Measurements from ENCODE around the gene APLP2. TPM values are rescaled to one million over a fixed set of nuclear protein-coding genes. Genes with fewer than 3 reads are reported as not detected.

APLP2 gene
- total and polyA plus RNA-seq, 2 of the 13 experiments (the other 11 are each of a cell fraction or from before 2014, with no cell fraction given), result 315 to 594 TPM

GRCh38 chr11:130129922-130130321, 60.2 kb downstream of the APLP2 start (continued):
- TF ChIP-seq UBTF (CRISPR knock-in tag; IDR thresholded peaks at IDR 0.05), result no peak
- no peak; the same call in 1 of the 2 replicates for TF ChIP-seq ZMYM3 (CRISPR knock-in tag; IDR thresholded peaks at IDR 0.05)
- TF ChIP-seq ZNF550 (CRISPR knock-in tag; IDR thresholded peaks at IDR 0.05; ENCODE audit: borderline replicate concordance), result no peak
- no peak for TF ChIP-seq CSRNP2 (CRISPR knock-in tag; conservative IDR thresholded peaks at IDR 0.05; ENCODE audit: low read depth)
- no peak for TF ChIP-seq CCAR2 (optimal IDR thresholded peaks at IDR 0.05; ENCODE audit: low read depth, low read length)
- no peak for TF ChIP-seq ATF5 (CRISPR knock-in tag; IDR thresholded peaks at IDR 0.05; ENCODE audit: low read depth)
- TF ChIP-seq PRMT3 (CRISPR knock-in tag; IDR thresholded peaks at IDR 0.05; ENCODE audit: borderline replicate concordance, low read depth), result no peak
- TF ChIP-seq HES4 (CRISPR knock-in tag; IDR thresholded peaks at IDR 0.05; ENCODE audit: borderline replicate concordance), result no peak
- TF ChIP-seq ELF3 (CRISPR knock-in tag; IDR thresholded peaks at IDR 0.05), result peak; percentile 49
- no peak for TF ChIP-seq ZNF10 (CRISPR knock-in tag; IDR thresholded peaks at IDR 0.05; ENCODE audit: borderline replicate concordance, low read depth)
- no peak for TF ChIP-seq DRAP1 (CRISPR knock-in tag; IDR thresholded peaks at IDR 0.05)
- no peak for TF ChIP-seq GFI1 (CRISPR knock-in tag; IDR thresholded peaks at IDR 0.05; ENCODE audit: borderline replicate concordance)
- TF ChIP-seq SRF (IDR thresholded peaks at IDR 0.05; ENCODE audit: low read depth, low read length), result no peak
- no peak for TF ChIP-seq NFRKB (IDR thresholded peaks at IDR 0.05)
- no peak for TF ChIP-seq HMG20B (CRISPR knock-in tag; conservative IDR thresholded peaks at IDR 0.05)
- no peak for TF ChIP-seq SMAD3 (CRISPR knock-in tag; IDR thresholded peaks at IDR 0.05)
- no peak for TF ChIP-seq CREBL2 (CRISPR knock-in tag; IDR thresholded peaks at IDR 0.05; ENCODE audit: borderline replicate concordance)
- TF ChIP-seq RFX3 (CRISPR knock-in tag; IDR thresholded peaks at IDR 0.05), result no peak
- TF ChIP-seq MBD4 (IDR thresholded peaks at IDR 0.05; ENCODE audit: borderline replicate concordance, low read length), result no peak
- no peak for TF ChIP-seq ZNF766 (CRISPR knock-in tag; IDR thresholded peaks at IDR 0.05; ENCODE audit: borderline replicate concordance)
- no peak for TF ChIP-seq ZNF569 (CRISPR knock-in tag; IDR thresholded peaks at IDR 0.05; ENCODE audit: borderline replicate concordance)
- no peak for TF ChIP-seq ZSCAN5A (CRISPR knock-in tag; IDR thresholded peaks at IDR 0.05; ENCODE audit: borderline replicate concordance)
- no peak for TF ChIP-seq FOXA1 (IDR thresholded peaks at IDR 0.05)
- TF ChIP-seq FOXA1 (CRISPR knock-in tag; IDR thresholded peaks at IDR 0.05), result peak; percentile 58
- no peak for TF ChIP-seq ZNF616 (CRISPR knock-in tag; IDR thresholded peaks at IDR 0.05; ENCODE audit: low read depth)

Measured in HepG2 (cell line).